Pancreas (tissue), 10 donors: ENCODE data around the gene MRPS30. TPM values are rescaled to one million over a fixed set of nuclear protein-coding genes. Genes with fewer than 3 reads are reported as not detected.

Source experiments
- ATAC-seq, 4 donors: fragments of 200-7000 bp; cut with Tn5 transposase; one replicate each; pipeline versions ENCODE4 v1.8.0 to v1.9.1; 2020; ENCODE audit warnings: mild to moderate bottlenecking in 4 of 4, moderate library complexity in 4 of 4
- DNase-seq, 6 donors: peaks; one replicate each; pipeline ENCODE4 v3.0.0-alpha.2; 2020
- FAIRE-seq: peaks from 2 replicates; lab custom pipeline; 2012; peaks lifted over from hg19 to GRCh38; lab: Jason Lieb, UNC
- H3K27ac ChIP-seq, 4 donors: fragments of 200-600 bp; sonication (generic); 1 replicate in 3 of 4; 2 replicates in 1 of 4; pipeline versions ENCODE4 v1.5.0 to v1.8.0; 2020
- H3K27me3 ChIP-seq, 4 donors: fragments of 200-600 bp; one replicate each; pipeline ENCODE4 v1.8.0; 2021
- H3K36me3 ChIP-seq, 3 donors: fragments of 200-600 bp; sonication (generic) in 1 of 3; one replicate each; pipeline versions ENCODE4 v1.5.0 to v1.8.0; 2020 to 2021
- H3K4me1 ChIP-seq, 3 donors: fragments of 200-600 bp; one replicate each; pipeline ENCODE4 v1.8.0; 2021
- H3K4me3 ChIP-seq, 4 donors: fragments of 200-600 bp; sonication (generic) in 2 of 4; one replicate each; pipeline versions ENCODE4 v1.5.0 to v1.8.0; 2020 to 2021
- H3K9me3 ChIP-seq, 4 donors: fragments of 200-600 bp; one replicate each; pipeline ENCODE4 v1.8.0; 2021
- CTCF ChIP-seq, 4 donors: fragments of 200-600 bp; sonication (generic) in 3 of 4; IDR thresholded peaks; one replicate each; pipeline versions ENCODE4 v1.5.0 to v1.8.0; 2021; ENCODE audit warnings: antibody characterized with exemption in 4 of 4
- WGBS, 2 donors: extraction: QIAGEN DNeasy Blood & Tissue Kit; methylation state at CpG; one replicate each; pipeline ENCODE4 v1.1.7; 2013; 5-methylcytosine and 5-hydroxymethylcytosine counted together
- intact Hi-C, 3 donors: fragments of 100-400 bp; cut with DNase I; formaldehyde crosslinking; loops; one replicate each; pipeline versions ENCODE4 v1.11.1 to v1.14.2; 2022
- polyA plus RNA-seq, 2 donors: library from polyadenylated mRNA; stranded (reverse); fragments of 200-250 nt; gene quantifications; one replicate each; pipeline ENCODE4 v1.2.3, GENCODE V29; 2013
- total RNA-seq, 6 donors: library from RNA; stranded (reverse); fragmentation: NEBNext Ultra II Directional in 4 of 6; extraction: Animal tissue kit (Norgen Biotek cat#: 25700) in 4 of 6; gene quantifications; one replicate each; pipeline versions ENCODE4 v1.2.1 to v1.2.4, GENCODE V29; 2021 to 2023
- donor health status: healthy with polysubstance abuse.
- donor health status: DM: no; HTN: no; CAD: no; lungs with moderate emphysema.
- donor health status: DM: no; HTN: no; CAD: no.
- donor health status: control.
- donor health status: control.
- donor health status: Bipolar disorder and iron deficiency.
- donor health status: DM: yes; HTN: yes; CAD: no.
- donor health status: DM: no; HTN: no; CAD: no.
- donor health status: DM: no; HTN: no; CAD: no.
- donor health status: DM: yes; HTN: yes; CAD: no.

MRPS30 gene
- total and polyA plus RNA-seq, 8 donors, result 9.8 to 24.7 (median 17.1) TPM

GRCh38 chr5:44847206-44847852 lies 38.6 kb downstream of the MRPS30 start:
- no peaks in the 10 kb centered on the region for H3K36me3 ChIP-seq
- no peak for DNase-seq
- no peak overlapping the region for H3K27ac ChIP-seq
- no peaks in the 10 kb centered on the region for H3K9me3 ChIP-seq
- no peaks in the 10 kb centered on the region for H3K4me1 ChIP-seq
- ATAC-seq, result no peak
- 71 to 79% methylated on average over 5 of the region's 5 CpGs for WGBS, 2 donors
- no peak overlapping the region for H3K4me3 ChIP-seq
- FAIRE-seq, result no peak
- H3K27me3 ChIP-seq, result no peaks in the 10 kb centered on the region
- TF ChIP-seq CTCF (IDR thresholded peaks at IDR 0.05), result no peak
- intact Hi-C loops, result no loop called here

GRCh38 chr5:44860267-44860666 lies 51.5 kb downstream of the MRPS30 start:
- TF ChIP-seq CTCF (IDR thresholded peaks at IDR 0.05), result no peak
- Histone ChIP-seq H3K36me3 (no peaks in the 10 kb centered on the region), H3K9me3 (no peaks in the 10 kb centered on the region), H3K27ac (no peak overlapping the region), H3K4me1 (no peaks in the 10 kb centered on the region), H3K27me3 (no peaks in the 10 kb centered on the region), H3K4me3 (no peak overlapping the region)
- ATAC-seq (no peak), DNase-seq (no peak), FAIRE-seq (no peak)
- 80 to 82% methylated on average over 3 of the region's 3 CpGs for WGBS, 2 donors
- intact Hi-C loops, result no loop called here

GRCh38 chr5:44862808-44863207 lies 54.1 kb downstream of the MRPS30 start:
- H3K4me3 ChIP-seq, result no peak overlapping the region
- no peaks in the 10 kb centered on the region for H3K4me1 ChIP-seq
- no peak for FAIRE-seq
- WGBS, 2 donors, result 14 to 25% methylated on average over 1 of the region's 1 CpG
- no peaks in the 10 kb centered on the region for H3K36me3 ChIP-seq
- ATAC-seq, result no peak
- no peak for DNase-seq
- no peak for TF ChIP-seq CTCF (IDR thresholded peaks at IDR 0.05)
- intact Hi-C loops, result no loop called here
- H3K27ac ChIP-seq, result no peak overlapping the region
- H3K27me3 ChIP-seq, result no peaks in the 10 kb centered on the region
- H3K9me3 ChIP-seq, result no peaks in the 10 kb centered on the region
